Keratinocyte (primary cell): ENCODE results near the gene ETNK1. TPM values are rescaled to one million over a fixed set of nuclear protein-coding genes. Genes with fewer than 3 reads are reported as not detected.
A peak's percentile ranks its signal among the peaks of the same experiment; 100 is the strongest.

Experiments
- DNase-seq: peaks from one replicate; pipeline ENCODE4 v3.0.0-alpha.2; 2011; ENCODE audit warnings: low read depth, missing footprints, low spot score
- FAIRE-seq: peaks from 2 replicates; lab custom pipeline; 2011; peaks lifted over from hg19 to GRCh38; lab: Jason Lieb, UNC
- H2AFZ ChIP-seq: 2 replicates; pipeline ENCODE4 v1.6.0; 2012; ENCODE audit warnings: low read length, control low read depth, inconsistent platforms; ENCODE audit not compliant: control insufficient read depth
- H3K27ac ChIP-seq: 2 replicates; pipeline ENCODE4 v1.5.1; 2011; ENCODE audit warnings: low read length; ENCODE audit not compliant: control insufficient read depth, insufficient read depth
- H3K27me3 ChIP-seq: 3 replicates; pipeline ENCODE4 v1.6.0; 2011; ENCODE audit warnings: low read length; ENCODE audit not compliant: control insufficient read depth, insufficient read depth; ENCODE audit errors: extremely low read depth
- H3K36me3 ChIP-seq, 2 experiments: 2 replicates in 1 of 2; 3 replicates in 1 of 2; pipeline ENCODE4 v1.5.1; 2011; ENCODE audit warnings: low read length in 2 of 2, mild to moderate bottlenecking in 1 of 2; ENCODE audit not compliant: control insufficient read depth in 2 of 2, insufficient read depth in 2 of 2; ENCODE audit errors: extremely low read depth in 1 of 2
- H3K4me1 ChIP-seq: 3 replicates; pipeline ENCODE4 v1.5.1; 2011; ENCODE audit warnings: low read length; ENCODE audit not compliant: control insufficient read depth, insufficient read depth; ENCODE audit errors: extremely low read depth
- H3K4me2 ChIP-seq: 3 replicates; pipeline ENCODE4 v1.6.0; 2011; ENCODE audit warnings: low read depth, low read length; ENCODE audit not compliant: control insufficient read depth, insufficient read depth; ENCODE audit errors: extremely low read depth
- H3K4me3 ChIP-seq, 3 experiments: fragments of 200-600 bp in 1 of 3; sonication (generic) in 1 of 3; 2 replicates in 2 of 3; 3 replicates in 1 of 3; pipeline ENCODE4 v1.5.1; 2011 to 2016; ENCODE audit warnings: low read length in 3 of 3, mild to moderate bottlenecking in 3 of 3, control low read depth in 2 of 3, inconsistent platforms in 1 of 3, low read depth in 1 of 3, mixed read lengths in 1 of 3, mixed run types in 1 of 3, moderate library complexity in 1 of 3; ENCODE audit not compliant: control insufficient read depth in 2 of 3, insufficient read depth in 2 of 3; ENCODE audit errors: extremely low read depth in 1 of 3
- H3K79me2 ChIP-seq: 2 replicates; pipeline ENCODE4 v1.6.0; 2012; ENCODE audit warnings: low read length; ENCODE audit not compliant: control insufficient read depth, insufficient read depth
- H3K9ac ChIP-seq: 3 replicates; pipeline ENCODE4 v1.6.0; 2011; ENCODE audit warnings: low read length; ENCODE audit not compliant: control insufficient read depth, insufficient read depth; ENCODE audit errors: extremely low read depth
- H3K9me1 ChIP-seq: 3 replicates; pipeline ENCODE4 v1.6.0; 2011; ENCODE audit warnings: low read length; ENCODE audit not compliant: control insufficient read depth, insufficient read depth; ENCODE audit errors: extremely low read depth
- H3K9me3 ChIP-seq: 2 replicates; pipeline ENCODE4 v1.5.1; 2012; ENCODE audit warnings: low read depth, low read length; ENCODE audit not compliant: control insufficient read depth
- H4K20me1 ChIP-seq: 3 replicates; pipeline ENCODE4 v1.6.0; 2011; ENCODE audit warnings: low read length; ENCODE audit not compliant: control insufficient read depth, insufficient read depth; ENCODE audit errors: extremely low read depth
- CTCF ChIP-seq, 3 experiments: IDR thresholded peaks in 1 of 3; conservative IDR thresholded peaks in 1 of 3; optimal IDR thresholded peaks in 1 of 3; 2 replicates in 2 of 3; 3 replicates in 1 of 3; pipeline versions ENCODE3 to v1.5.1; 2011; ENCODE audit warnings: low read length in 3 of 3, mild to moderate bottlenecking in 3 of 3, moderate library complexity in 2 of 3, control low read depth in 1 of 3, inconsistent platforms in 1 of 3; ENCODE audit not compliant: insufficient read depth in 2 of 3; ENCODE audit errors: extremely low read depth in 1 of 3
- EZH2 ChIP-seq: IDR thresholded peaks from one replicate; pipeline ENCODE4 v1.6.1; 2012; ENCODE audit warnings: inconsistent platforms, mild to moderate bottlenecking, low read length, moderate library complexity
- dilution Hi-C: fragments of 300-500 bp; cut with MboI; formaldehyde crosslinking; loops from one replicate; pipeline ENCODE4 v1.7.0; 2020; ENCODE audit warnings: low sequenced_read_pairs; ENCODE audit not compliant: extremely low pct_ligation_motif_present
- polyA plus RNA-seq, 5 experiments: library from polyadenylated mRNA; depleted of rRNA in 3 of 5; stranded (reverse) in 3 of 5; stranded (forward) in 1 of 5; unstranded in 1 of 5; fragments of >200 nt; gene quantifications; 1 replicate in 1 of 5; 2 replicates in 3 of 5; 3 replicates in 1 of 5; pipeline versions ENCODE4 v1.2.1 to v1.2.3, GENCODE V29; 2011 to 2012; ENCODE audit warnings: missing spikeins in 2 of 5, low read depth in 1 of 5, low replicate concordance in 1 of 5

The ETNK1 gene
- polyA plus RNA-seq, 1 donor (not counting 4 experiments of a cell fraction or from before 2014, with no cell fraction given) = 20.3 TPM

- H3K27ac ChIP-seq = peak overlapping the region; percentile 85
- dilution Hi-C loops = no loop called here
- peak overlapping the region; percentile 54 to 74 (median 71) for H3K4me3 ChIP-seq
- FAIRE-seq (peak; percentile 13), DNase-seq (no peak)
- peak overlapping the region; percentile 92 for H2AFZ ChIP-seq
- H3K4me2 ChIP-seq = peak overlapping the region; percentile 92
- peaks cover 13% of the 10 kb centered on the region for H3K4me1 ChIP-seq
- H3K9me3 ChIP-seq = no peaks in the 10 kb centered on the region
- peaks cover 44% of the 10 kb centered on the region for H3K79me2 ChIP-seq
- no peaks in the 10 kb centered on the region for H3K36me3 ChIP-seq
- H3K9ac ChIP-seq = peak overlapping the region; percentile 93
- no peaks in the 10 kb centered on the region for H4K20me1 ChIP-seq
- H3K27me3 ChIP-seq = no peaks in the 10 kb centered on the region
- no peak for TF ChIP-seq EZH2
- no peaks in the 10 kb centered on the region for H3K9me1 ChIP-seq
Observed at GRCh38 chr12:22624548-22624869, 462 bp upstream of the ETNK1 start.

- TF ChIP-seq EZH2 = no peak
- TF ChIP-seq CTCF (optimal IDR thresholded peaks at IDR 0.05 in 1 of 3, IDR thresholded peaks at IDR 0.05 in 1 of 3, conservative IDR thresholded peaks at IDR 0.05 in 1 of 3; ENCODE audit: extremely low read depth in 1 of 3, insufficient read depth in 2 of 3, low read length in 3 of 3) = no peak
- H3K27ac ChIP-seq = peak overlapping the region; percentile 85
- H3K9me3 ChIP-seq = no peaks in the 10 kb centered on the region
- peak overlapping the region; percentile 93 for H3K4me2 ChIP-seq
- H3K4me1 ChIP-seq = peaks cover 13% of the 10 kb centered on the region
- H3K4me3 ChIP-seq = peak overlapping the region; percentile 74 to 91 (median 77)
- H3K27me3 ChIP-seq = no peaks in the 10 kb centered on the region
- FAIRE-seq (peak; percentile 44), DNase-seq (no peak)
- peaks cover 54% of the 10 kb centered on the region for H3K79me2 ChIP-seq
- H2AFZ ChIP-seq = peak overlapping the region; percentile 73
- no peaks in the 10 kb centered on the region for H3K36me3 ChIP-seq
- dilution Hi-C loops = loop anchor here (25.0 kb wide), 1 partner anchor 139 kb away; no protein-coding TSS in a partner anchor
- H4K20me1 ChIP-seq = no peaks in the 10 kb centered on the region
- H3K9ac ChIP-seq = peak overlapping the region; percentile 93
- no peaks in the 10 kb centered on the region for H3K9me1 ChIP-seq
Observed at GRCh38 chr12:22625762-22626294, 857 bp downstream of the ETNK1 start.

GRCh38 chr12:22626406-22626805, 1.4 kb downstream of the ETNK1 start:
- H3K4me3 ChIP-seq = peak overlapping the region; percentile 74 to 91 (median 77)
- H3K27me3 ChIP-seq = no peaks in the 10 kb centered on the region
- H3K9me3 ChIP-seq = no peaks in the 10 kb centered on the region
- peak overlapping the region; percentile 93 for H3K9ac ChIP-seq
- TF ChIP-seq EZH2 = no peak
- no peak for TF ChIP-seq CTCF (optimal IDR thresholded peaks at IDR 0.05 in 1 of 3, IDR thresholded peaks at IDR 0.05 in 1 of 3, conservative IDR thresholded peaks at IDR 0.05 in 1 of 3; ENCODE audit: extremely low read depth in 1 of 3, insufficient read depth in 2 of 3, low read length in 3 of 3)
- peaks cover 57% of the 10 kb centered on the region for H3K79me2 ChIP-seq
- H2AFZ ChIP-seq = no peak overlapping the region
- no peaks in the 10 kb centered on the region for H3K36me3 ChIP-seq
- peak overlapping the region; percentile 85 for H3K27ac ChIP-seq
- no peak for DNase-seq
- peak overlapping the region; percentile 93 for H3K4me2 ChIP-seq
- FAIRE-seq = no peak
- no peaks in the 10 kb centered on the region for H3K9me1 ChIP-seq
- dilution Hi-C loops = loop anchor here (25.0 kb wide), 1 partner anchor 139 kb away; no protein-coding TSS in a partner anchor
- no peaks in the 10 kb centered on the region for H4K20me1 ChIP-seq
- peaks cover 13% of the 10 kb centered on the region for H3K4me1 ChIP-seq
